Measurements from ENCODE around the gene BLOC1S1.
A peak's percentile ranks its signal among the peaks of the same experiment; 100 is the strongest.

The BLOC1S1 gene

DNA sequence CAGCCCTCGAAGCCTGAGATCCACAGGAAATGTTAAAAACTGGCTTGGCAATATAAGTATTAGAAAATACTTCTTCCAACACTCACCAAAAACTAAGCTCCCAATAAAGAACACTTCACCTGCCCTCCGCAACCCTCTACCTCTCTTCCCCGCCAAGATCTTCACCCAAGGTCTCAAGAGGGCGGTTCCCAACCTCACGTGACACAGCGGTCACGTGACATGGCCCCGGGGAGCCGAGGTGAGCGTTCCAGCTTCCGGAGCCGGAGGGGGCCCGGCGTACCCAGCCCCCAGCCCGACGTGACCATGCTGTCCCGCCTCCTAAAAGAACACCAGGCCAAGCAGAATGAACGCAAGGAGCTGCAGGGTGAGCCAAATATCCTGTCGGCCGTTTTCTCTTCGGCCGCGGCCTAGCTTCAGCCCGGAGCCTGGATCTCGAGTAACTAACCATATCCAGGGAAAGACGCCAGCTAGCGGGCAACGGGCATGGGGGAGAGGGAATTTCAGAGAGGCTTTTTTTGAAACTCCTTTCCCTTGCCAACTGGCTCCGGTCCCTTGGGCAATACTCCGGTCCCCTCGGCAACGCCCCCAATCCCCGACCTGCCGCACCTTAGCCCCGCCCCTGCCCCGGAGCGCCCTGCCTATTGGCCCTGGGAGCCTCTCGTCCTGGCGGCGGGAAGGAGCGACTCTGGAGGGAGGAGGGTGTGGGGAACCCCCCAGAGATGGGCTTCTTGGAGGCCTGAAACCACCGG is at the start of gene BLOC1S1:
TSS of gene BLOC1S1 (plus strand) at position 214 of the 749 bp plus-strand sequence. CDS start at position 220, 6 bp downstream.
- peak; percentile 84 for DNase-seq (ENCODE audit: low read depth)

DNA sequence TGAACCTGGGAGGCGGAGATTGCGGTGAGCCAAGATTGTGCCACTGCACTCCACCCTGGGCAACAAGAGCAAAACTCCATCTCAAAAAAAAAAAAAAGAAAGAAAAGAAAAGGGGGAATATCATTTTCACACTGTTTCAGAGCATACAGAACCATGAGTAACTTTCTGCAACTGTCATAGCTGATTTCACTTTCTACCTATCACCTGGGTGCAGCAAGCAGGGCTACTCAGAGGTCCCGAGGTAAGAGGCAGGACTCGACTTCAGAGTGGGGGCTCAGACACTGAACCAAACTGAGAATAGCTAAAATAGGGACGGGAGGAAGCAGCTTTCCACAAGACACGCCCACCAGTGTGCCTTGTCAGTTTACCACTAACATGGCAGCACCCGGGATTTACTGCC is 49.3 kb upstream of the BLOC1S1 start:
- no peak for DNase-seq (ENCODE audit: low read depth)

DNA sequence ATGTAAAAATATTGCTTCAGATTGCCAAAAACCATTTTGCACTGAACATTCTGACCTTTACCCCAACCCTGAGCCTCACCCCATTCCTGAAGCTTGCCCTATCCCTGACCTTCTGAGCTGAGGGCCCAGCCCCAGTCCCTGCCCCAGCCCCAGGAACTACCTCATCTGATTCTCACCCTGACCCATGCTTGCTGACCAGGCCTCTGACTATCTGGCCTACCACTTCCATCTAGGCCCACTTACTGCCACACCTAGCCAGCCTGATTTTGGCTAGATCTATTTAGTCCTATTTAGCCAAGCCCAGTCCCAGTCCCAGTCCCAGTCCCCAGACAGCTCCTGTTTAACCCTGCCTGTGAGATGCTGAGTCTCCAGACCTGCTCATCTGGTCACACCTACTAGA is 45.6 kb upstream of the BLOC1S1 start:
- no peak for DNase-seq (ENCODE audit: low read depth)

DNA sequence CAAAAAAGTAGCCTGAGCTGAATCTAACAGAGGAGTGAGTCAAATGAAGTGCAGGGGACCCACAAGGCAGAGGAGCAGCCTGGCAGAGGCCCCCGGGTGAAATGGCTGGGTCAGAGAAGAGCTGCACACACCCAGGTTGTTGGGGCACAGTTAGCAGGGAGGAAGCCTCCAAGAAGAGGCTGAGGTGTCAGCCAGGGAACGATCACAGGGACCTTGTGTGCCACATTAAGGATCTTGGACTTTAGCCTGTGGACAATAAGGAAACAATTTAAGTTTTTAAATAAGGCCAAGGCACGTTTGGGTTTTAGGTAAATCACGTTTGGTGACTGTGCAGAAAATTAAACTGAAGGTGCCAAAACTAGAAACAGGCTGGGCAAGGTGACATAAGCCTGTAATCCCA is 44.1 kb upstream of the BLOC1S1 start:
- no peak for DNase-seq (ENCODE audit: low read depth)

DNA sequence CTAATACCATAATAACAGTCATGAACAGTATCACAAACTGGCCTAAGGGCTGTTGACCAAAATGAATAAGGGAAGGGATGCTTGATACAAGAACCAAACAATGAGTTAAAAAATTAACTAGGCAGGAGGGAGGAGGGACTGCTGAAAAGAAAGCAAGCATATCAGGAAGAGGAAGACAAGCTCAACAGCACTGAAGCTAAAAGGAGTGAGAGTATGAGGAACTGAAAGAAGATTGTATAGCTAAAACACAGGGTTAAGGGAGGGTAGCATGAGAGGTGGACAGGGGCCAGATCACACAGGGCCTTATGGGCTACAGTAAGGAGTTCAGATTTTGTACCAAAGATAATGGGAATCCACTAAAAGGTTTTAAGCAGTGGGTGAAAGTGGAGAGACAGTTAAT is 42.2 kb upstream of the BLOC1S1 start:
- DNase-seq (ENCODE audit: low read depth) = no peak

DNA sequence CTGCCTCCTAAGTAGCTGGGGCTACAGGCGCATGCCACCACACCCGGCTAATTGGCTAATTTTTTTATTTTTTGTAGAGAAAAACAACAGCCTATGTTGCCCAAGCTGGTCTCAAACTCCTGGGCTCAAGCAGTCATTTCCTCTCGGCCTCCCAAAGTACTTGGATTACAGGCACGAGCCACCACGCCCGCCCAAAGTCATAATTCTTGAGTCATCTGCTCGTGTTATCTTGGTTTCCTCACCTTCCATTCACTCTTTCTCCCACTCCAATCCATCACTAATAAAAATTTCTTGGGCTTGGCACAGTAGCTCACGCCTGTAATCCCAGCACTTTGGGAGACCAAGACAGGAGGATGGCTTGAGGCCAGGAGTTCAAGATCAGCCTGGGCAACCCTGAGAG is 40.2 kb upstream of the BLOC1S1 start:
- no peak for DNase-seq (ENCODE audit: low read depth)

DNA sequence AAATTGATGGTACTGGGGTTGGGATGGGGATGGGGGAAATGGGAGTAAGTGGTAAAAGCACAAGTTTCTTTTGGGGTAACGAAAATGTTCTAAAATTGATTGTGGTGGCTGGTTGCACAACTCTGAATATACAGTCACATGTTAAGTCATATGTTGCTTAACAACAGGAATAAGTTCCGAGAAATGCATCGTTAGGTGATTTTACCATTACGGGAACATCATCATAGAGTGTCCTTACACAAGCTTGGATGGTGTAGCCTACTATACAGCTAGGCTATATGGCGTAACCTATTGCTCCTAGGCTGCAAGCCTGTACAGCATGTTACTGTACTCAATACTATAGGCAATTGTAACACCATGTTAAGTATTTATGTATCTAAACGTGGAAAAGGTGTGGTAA is 39.1 kb upstream of the BLOC1S1 start:
- no peak for DNase-seq (ENCODE audit: low read depth)

DNA sequence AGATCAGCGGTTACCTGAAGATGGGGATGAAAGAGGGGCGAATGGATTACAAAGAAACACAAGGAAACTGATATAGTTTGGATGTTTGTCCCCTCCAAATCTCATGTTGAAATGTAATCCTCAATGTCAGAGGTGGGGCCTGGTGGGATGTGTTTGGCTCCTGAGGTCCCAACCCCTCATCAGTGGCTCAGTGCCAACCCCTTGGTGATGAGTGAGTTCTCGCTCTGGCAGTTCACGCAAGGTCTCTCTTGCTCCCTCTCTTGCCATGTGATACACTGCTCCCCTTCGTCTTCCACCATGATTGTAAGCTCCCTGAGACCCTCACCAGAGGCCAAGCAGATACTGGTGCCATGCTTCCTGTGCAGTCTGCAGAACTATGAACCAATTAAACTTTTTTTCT is 36.2 kb upstream of the BLOC1S1 start:
- no peak for DNase-seq (ENCODE audit: low read depth)

DNA sequence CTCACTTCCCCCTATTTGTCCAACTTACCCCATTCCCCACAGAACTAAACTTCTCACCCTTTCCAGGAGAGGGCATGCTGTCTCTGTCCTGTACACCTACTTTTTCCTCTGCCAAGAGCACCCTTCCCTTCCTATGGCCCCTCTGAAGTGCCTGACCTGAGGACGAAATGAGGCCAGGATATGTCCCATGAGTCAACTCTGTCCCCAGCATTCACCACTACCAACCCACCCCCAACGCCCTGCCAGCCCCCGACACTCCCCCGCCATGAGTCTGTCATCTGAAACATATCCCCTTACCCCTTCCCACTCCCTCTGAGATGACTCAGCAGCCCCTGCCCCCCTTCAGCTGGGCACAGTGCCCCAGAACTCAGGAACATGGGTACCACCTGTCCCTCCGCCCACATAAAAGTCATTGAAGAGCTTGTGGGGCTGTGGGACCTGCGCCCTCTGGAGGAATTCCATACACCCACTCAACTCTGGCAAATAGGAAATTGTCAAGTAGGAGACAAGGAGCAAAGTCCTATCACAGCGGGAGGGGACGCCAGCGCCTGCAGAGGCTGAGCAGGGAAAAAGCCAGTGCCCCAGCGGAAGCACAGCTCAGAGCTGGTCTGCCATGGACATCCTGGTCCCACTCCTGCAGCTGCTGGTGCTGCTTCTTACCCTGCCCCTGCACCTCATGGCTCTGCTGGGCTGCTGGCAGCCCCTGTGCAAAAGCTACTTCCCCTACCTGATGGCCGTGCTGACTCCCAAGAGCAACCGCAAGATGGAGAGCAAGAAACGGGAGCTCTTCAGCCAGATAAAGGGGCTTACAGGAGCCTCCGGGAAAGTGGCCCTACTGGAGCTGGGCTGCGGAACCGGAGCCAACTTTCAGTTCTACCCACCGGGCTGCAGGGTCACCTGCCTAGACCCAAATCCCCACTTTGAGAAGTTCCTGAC is 34.4 kb upstream of the BLOC1S1 start:
- DNase-seq (ENCODE audit: low read depth) = no peak

DNA sequence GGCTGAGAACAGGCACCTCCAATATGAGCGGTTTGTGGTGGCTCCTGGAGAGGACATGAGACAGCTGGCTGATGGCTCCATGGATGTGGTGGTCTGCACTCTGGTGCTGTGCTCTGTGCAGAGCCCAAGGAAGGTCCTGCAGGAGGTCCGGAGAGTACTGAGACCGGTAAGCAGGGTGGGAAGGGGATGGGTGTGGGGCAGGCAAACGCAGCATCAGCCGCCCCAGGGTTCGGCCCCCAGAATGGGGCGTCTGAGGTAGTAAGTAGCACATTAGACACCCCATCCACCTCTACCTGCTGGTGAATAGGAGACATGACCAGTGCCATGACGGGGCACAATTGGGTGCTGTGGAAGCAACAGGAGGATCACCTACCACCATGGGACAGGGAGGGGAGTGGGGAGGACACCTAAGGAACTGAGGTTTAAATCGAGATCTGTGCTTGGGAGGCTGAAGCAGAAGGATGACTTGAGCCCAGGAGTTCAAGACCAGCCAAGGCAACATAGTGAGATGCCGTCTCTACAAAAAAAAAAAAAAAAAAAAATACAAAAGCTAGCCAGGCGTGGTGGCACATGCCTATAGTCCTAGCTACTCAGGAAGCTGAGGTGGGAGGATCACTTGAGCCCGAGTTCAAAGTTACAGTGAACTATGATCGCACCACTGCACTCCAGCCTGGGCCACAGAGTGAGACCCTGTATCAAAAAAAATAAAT is 33.6 kb upstream of the BLOC1S1 start:
- DNase-seq (ENCODE audit: low read depth) = no peak

DNA sequence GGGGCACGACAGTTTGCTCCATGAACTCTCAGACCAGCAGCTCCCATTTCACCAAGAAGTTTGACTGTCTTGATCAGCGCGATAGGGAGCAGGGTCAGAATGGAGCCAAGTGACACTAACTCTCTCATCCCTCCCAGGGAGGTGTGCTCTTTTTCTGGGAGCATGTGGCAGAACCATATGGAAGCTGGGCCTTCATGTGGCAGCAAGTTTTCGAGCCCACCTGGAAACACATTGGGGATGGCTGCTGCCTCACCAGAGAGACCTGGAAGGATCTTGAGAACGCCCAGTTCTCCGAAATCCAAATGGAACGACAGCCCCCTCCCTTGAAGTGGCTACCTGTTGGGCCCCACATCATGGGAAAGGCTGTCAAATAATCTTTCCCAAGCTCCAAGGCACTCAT is 32.2 kb upstream of the BLOC1S1 start:
- DNase-seq (ENCODE audit: low read depth) = no peak

DNA sequence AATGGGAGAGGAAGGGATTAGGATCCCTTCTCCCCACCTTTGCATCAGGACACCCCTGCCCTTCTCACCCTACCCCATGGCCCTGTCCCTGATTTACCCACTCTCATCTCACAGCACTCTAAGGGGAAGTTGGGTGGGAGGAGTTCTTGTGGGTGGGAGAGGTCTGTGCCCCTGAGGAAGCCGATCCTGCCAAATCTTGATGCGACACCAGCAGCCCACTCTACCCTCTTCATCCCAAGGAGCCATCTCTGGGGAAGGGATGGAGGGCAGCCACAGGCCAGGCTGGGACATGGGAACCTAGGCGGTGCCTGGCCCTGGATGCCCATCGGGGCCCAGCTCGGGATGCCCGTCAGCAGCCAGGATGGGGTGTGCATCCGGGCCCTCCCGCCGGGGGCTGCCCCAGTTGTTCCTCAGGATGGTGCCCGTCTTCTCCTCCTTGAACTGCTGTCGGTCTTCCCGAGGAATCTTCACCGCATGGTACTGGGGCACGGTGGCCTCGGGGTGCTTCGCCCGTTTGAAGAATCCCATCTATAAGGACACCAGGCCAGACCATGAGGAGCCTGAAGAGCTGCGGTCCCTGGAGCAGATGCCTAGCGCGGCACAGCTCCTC is 31.0 kb upstream of the BLOC1S1 start:
- no peak for DNase-seq (ENCODE audit: low read depth)

DNA sequence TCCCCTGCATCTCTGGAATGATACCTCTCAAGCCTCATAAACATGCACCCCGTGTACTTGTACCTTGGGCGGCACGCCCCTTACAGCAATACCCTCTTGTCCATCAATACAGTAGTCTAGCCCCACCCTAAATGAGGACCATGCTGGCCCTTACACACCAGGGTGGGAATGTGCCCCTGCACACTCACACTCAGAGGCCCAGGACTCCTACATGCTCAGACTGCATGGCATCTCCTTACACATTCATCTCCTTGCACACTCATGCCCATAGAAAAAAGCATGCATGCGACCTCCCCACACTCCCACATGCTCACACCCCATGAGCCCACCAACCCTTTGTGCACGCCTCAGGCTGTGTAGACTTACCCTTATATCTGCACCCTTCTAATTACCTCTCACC is 30.2 kb upstream of the BLOC1S1 start:
- DNase-seq (ENCODE audit: low read depth) = no peak

DNA sequence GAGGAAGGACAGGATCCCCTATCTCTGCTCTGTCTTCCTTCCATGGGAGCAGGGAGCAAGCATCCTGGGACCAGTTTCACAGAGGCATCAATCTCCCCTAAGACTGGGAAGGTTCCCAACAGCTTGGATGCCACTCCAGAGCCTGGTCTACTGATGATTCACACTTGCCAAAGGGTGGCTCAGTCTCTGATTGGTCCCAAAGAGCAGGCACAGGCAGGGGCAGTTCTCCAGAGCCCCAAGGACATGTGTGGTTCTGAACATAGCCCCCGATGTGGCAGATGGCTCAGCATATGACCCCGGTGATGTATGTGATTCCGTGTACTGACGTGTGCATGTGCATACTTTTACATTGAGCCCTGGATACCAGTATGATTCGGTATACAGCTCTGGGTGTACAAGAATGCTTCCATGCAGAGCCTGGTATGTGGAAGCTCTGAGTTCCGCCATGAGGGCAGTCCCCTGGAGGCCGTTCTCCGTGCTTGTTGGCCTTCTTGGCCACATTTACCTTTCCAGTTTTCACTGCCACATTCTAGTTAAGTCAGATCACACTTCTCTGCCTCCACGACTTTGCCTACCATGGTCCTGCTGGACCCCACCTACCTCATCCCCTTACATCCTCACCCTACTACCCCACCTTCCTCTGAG is 29.4 kb upstream of the BLOC1S1 start:
- DNase-seq (ENCODE audit: low read depth) = no peak

DNA sequence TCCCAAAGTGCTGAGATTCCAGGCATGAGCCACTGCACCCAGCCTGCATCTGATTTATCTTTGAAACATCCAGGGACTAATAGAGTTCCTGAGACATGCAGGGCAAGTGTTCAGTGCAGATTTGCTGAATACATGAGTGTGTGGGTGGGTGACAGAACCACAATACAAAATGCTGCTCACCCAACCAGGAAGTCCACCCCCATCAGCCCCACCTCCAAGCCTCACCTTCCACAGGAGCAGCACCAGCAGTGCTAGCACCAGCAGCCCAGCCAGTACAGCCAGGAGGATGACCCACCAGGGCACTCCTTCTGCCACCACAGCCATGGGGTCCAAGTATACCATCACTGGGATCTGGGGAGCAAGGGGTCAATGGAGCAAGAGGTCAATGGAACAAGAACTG is 28.1 kb upstream of the BLOC1S1 start:
- DNase-seq (ENCODE audit: low read depth) = no peak

DNA sequence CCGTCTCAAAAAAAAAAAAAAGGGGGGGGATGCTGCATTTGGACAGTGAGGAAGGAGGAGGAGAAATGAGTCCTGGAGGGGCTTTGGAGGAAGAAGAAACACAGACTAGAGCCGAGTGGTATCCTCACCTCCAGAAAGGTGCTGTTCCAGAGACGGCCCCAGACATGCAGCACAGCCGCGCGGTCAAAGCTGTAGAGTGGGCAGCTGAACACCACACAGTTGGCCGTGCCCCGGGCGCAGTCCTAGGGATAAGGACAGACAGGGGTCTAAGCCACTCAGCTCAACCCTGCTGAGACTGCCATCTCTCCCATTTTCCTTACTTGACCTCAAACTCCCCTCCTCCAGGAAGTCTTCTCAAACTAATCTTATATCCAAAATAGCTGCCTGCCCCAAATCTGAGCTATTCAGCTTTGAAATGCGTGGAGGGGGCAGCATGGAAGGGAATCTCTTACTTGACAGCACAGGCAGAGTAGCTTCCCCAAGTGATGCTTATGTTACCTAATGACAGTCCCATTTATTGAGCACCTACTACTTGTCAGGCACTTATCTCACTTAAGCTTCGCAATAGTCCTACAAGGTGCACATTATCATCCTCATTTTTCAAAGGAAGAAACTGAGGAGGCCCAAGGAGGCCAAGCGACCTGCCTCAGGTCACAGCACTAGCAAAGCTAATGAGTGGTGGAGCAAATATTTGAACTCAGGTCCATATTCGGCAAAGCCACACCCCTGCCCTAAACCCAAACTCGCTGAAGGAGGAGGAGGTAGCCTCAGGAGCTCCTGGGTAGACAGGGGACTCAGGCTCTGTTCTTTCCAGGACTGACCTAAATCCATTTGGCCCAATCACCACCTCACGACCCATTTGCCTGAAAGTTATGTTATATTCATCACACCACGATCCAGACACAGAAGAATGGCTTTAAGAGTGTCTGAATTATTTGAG is 26.9 kb upstream of the BLOC1S1 start:
- DNase-seq (ENCODE audit: low read depth) = no peak

DNA sequence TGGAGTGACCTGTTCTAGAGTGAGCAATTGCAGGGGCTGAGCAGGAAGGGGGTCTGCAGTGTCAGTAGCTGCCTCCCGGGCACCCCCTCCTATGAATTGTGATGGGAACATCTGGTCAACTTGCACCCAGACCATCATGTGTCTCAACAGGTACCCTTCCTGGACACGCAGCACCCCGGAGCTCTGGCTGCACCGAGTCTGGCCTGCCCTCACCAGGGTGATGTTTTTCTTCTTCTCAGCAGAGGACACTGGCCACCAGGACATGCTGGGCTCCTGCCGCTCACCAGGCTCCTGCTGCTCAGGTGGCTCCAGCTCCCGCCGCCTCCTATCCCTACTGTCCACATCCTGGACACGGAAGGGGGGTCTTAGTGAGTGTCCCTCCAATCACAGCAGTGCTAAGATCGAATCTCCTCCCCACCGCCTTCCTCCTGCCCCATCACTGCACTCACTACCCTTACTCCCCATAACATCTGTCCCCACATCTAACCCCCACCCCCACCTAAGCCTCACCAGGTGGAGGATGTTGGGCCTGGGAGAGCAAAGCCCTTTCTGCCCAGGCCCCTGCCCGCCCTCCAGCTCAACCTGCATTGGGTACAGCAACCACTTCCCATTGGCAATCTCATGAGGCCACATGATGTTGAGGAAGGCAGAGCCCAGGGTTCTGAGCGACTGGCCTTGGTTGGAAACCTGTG is 23.1 kb upstream of the BLOC1S1 start:
- no peak for DNase-seq (ENCODE audit: low read depth)

DNA sequence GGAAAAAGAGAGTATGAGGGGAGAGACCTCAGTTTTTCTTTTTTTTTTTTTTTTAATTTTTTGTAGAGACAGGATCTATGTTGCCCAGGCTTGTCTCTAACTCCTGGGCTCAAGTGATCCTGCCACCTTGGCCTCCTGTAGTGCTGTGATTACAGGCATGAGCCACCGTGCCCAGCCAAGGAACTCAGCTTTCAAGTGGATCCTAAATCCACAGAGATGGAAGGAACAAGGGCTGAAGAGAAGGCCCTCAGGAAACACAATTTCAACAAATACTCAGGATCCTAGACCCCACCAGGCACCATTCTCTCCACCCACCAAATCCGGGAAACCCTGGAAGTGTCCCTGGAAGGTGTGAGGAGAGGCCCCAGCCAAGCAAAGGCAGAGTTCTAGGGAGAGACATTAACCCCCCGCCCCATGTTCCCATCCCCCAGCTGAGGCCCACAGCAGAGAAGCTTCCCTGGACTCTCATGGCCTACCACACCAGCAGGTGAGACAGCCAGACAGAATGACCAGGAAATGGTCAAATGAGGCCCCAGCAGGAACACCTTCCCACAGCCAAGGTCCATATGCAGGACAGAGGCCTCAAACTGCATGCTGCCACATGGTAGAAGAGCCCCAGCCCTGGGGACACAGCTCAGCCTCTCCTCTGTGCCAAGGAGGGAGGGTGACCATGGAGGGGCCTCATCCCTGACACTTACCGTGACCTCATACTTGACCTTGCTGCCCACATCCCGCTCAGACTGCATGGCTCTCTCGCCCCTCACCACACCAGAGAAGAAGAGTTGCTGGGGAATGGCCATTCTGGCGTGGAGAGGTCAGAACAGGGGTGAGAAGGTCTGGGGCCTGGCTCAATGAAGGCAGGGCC is 22.3 kb upstream of the BLOC1S1 start:
- no peak for DNase-seq (ENCODE audit: low read depth)

DNA sequence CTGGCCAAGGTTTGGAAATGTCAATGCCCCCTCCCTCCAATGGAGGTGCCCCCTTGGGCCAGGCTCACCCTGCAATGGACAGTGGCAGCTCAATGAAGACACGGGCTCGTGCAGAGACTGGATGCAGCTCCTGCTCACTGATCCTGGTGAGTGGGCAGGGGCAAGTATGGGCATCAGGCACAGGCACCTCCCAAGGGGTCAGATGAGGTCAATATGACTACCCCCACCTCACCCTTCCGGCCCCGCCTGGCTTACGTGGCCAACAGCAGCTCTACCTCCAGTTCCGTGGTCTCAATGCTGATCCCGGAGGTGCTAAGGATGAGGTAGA is 21.7 kb upstream of the BLOC1S1 start:
- DNase-seq (ENCODE audit: low read depth) = no peak
